Measurements from ENCODE around the gene ARSI.

DNA sequence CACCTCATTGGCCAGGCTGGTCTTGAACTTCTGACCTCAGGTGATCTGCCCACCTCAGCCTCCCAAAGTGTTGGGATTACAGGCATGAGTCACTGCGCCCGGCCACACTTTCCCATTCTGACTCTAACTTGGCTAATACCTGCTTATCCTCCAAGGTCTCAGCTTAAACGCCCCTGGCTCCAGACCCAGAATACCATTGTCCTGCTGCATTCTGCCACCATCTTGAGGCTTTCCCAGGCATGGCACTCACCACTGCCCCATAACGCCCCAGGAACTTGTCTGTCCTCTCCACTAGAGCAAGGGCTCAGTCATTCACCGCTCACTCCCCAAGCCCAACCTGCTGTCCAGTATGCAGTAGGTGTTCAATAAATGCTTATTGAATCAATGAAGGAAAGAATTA, 53.0 kb downstream of the ARSI start:
- TF ChIP-seq, protein P1, sequence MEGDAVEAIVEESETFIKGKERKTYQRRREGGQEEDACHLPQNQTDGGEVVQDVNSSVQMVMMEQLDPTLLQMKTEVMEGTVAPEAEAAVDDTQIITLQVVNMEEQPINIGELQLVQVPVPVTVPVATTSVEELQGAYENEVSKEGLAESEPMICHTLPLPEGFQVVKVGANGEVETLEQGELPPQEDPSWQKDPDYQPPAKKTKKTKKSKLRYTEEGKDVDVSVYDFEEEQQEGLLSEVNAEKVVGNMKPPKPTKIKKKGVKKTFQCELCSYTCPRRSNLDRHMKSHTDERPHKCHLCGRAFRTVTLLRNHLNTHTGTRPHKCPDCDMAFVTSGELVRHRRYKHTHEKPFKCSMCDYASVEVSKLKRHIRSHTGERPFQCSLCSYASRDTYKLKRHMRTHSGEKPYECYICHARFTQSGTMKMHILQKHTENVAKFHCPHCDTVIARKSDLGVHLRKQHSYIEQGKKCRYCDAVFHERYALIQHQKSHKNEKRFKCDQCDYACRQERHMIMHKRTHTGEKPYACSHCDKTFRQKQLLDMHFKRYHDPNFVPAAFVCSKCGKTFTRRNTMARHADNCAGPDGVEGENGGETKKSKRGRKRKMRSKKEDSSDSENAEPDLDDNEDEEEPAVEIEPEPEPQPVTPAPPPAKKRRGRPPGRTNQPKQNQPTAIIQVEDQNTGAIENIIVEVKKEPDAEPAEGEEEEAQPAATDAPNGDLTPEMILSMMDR (IDR thresholded peaks at IDR 0.05; ENCODE audit: insufficient read depth, low read length), result no peak
- no peak for TF ChIP-seq SPI1 (IDR thresholded peaks at IDR 0.05; ENCODE audit: borderline replicate concordance, low read depth)
